GM23248 (cell line): Measurements from ENCODE around the gene MAN2B2.

Experiments
- EZH2 ChIP-seq: fragments of 200-600 bp; sonication (generic); IDR thresholded peaks from 2 replicates; pipeline ENCODE4 v1.6.1; 2018; ENCODE audit warnings: antibody characterized with exemption, mild to moderate bottlenecking; ENCODE audit not compliant: insufficient read depth, poor library complexity, severe bottlenecking
- EZH2phosphoT487 ChIP-seq: fragments of 200-600 bp; sonication (generic); IDR thresholded peaks from 2 replicates; pipeline ENCODE4 v1.6.1; 2018; ENCODE audit warnings: antibody characterized with exemption, moderate library complexity, mild to moderate bottlenecking, low read depth; ENCODE audit not compliant: insufficient read depth

DNA sequence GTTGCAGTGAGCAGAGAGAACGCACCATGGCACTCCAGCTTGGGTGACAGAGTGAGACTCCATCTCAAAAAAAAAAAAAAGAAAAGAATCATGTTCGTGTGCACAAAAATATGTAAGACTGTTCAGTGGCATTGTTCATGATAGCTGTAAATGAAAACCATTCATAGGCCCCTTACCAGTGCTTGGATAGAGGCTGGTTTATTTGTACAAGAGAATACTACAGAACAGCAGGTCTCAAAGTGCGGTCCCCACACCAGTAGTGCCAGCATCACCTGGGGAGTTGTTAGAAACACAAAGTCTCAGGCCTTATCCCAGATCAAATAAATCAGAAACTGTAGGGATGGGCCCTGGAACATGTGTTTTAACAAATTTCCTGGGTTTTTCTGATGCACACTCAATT is 52.8 kb downstream of the MAN2B2 start:
- no peak for TF ChIP-seq EZH2phosphoT487
- TF ChIP-seq EZH2 = no peak
